NT2/D1 (cell line): ENCODE results near the gene CLDN10.

Experiments used
- DNase-seq: peaks from one replicate; pipeline ENCODE4 v3.0.0-alpha.2; 2011; ENCODE audit warnings: low read depth, low spot score
- H3K27me3 ChIP-seq: 2 replicates; pipeline ENCODE4 v1.6.0; 2011; ENCODE audit warnings: mild to moderate bottlenecking; ENCODE audit not compliant: insufficient read length, insufficient read depth
- H3K36me3 ChIP-seq: 2 replicates; pipeline ENCODE4 v1.6.1; 2011; ENCODE audit warnings: mild to moderate bottlenecking, low read length, mixed read lengths; ENCODE audit not compliant: insufficient read depth, insufficient read length
- H3K4me1 ChIP-seq: 2 replicates; pipeline ENCODE4 v1.5.1; 2011; ENCODE audit not compliant: insufficient read depth, insufficient read length
- H3K4me3 ChIP-seq: 2 replicates; pipeline ENCODE4 v1.5.1; 2011; ENCODE audit warnings: low read depth; ENCODE audit not compliant: insufficient read length
- H3K9ac ChIP-seq: 2 replicates; pipeline ENCODE4 v1.6.0; 2011; ENCODE audit warnings: low read depth; ENCODE audit not compliant: insufficient read length
- H3K9me3 ChIP-seq: 2 replicates; pipeline ENCODE4 v1.5.1; 2011; ENCODE audit warnings: mild to moderate bottlenecking, low read length; ENCODE audit not compliant: insufficient read depth
- YY1 ChIP-seq: IDR thresholded peaks from 2 replicates; pipeline ENCODE4 v1.6.1; 2011; ENCODE audit not compliant: insufficient read length, insufficient read depth
- ZNF274 ChIP-seq: IDR thresholded peaks from 2 replicates; pipeline ENCODE4 v1.6.1; 2011; ENCODE audit warnings: mild to moderate bottlenecking, low read depth, low read length

The CLDN10 gene

GRCh38 chr13:95629071-95629470, 76.6 kb downstream of the CLDN10 start:
- no peak for DNase-seq
- Histone ChIP-seq H3K9ac (no peak overlapping the region), H3K4me1 (no peaks in the 10 kb centered on the region), H3K4me3 (no peak overlapping the region), H3K36me3 (peaks cover 83% of the 10 kb centered on the region), H3K27me3 (no peaks in the 10 kb centered on the region), H3K9me3 (0 out of 2 replicates have a peak, but pooled peaks cover 8% of the 10 kb centered on the region)
- TF ChIP-seq YY1 (no peak), ZNF274 (no peak)
